Stomach smooth muscle (tissue), 2 donors: ENCODE results near the gene GALNT18.

Experiments
- H3K27ac ChIP-seq: one replicate; pipeline ENCODE4 v1.7.0; 2013; ENCODE audit warnings: mild to moderate bottlenecking, low read length, inconsistent platforms
- H3K27me3 ChIP-seq, 2 donors: one replicate each; pipeline ENCODE4 v1.7.0; 2013; ENCODE audit warnings: low read length in 2 of 2; ENCODE audit not compliant: insufficient read depth in 2 of 2, control insufficient read depth in 1 of 2
- H3K36me3 ChIP-seq, 2 donors: one replicate each; pipeline ENCODE4 v1.7.0; 2013; ENCODE audit warnings: low read length in 2 of 2; ENCODE audit not compliant: control insufficient read depth in 2 of 2, insufficient read depth in 2 of 2
- H3K4me1 ChIP-seq: one replicate; pipeline ENCODE4 v1.7.0; 2013; ENCODE audit warnings: low read length; ENCODE audit not compliant: control insufficient read depth, insufficient read depth
- H3K4me3 ChIP-seq, 2 donors: one replicate each; pipeline ENCODE4 v1.7.0; 2013; ENCODE audit warnings: low read length in 2 of 2
- H3K9ac ChIP-seq, 2 donors: one replicate each; pipeline ENCODE4 v1.7.0; 2013; ENCODE audit warnings: low read length in 2 of 2, mild to moderate bottlenecking in 1 of 2
- H3K9me3 ChIP-seq, 2 donors: one replicate each; pipeline ENCODE4 v1.7.0; 2013; ENCODE audit warnings: low read length in 2 of 2; ENCODE audit not compliant: control insufficient read depth in 2 of 2
- donor health status: healthy.
- donor health status: Pancreatic carcinoma.

GALNT18 gene

DNA sequence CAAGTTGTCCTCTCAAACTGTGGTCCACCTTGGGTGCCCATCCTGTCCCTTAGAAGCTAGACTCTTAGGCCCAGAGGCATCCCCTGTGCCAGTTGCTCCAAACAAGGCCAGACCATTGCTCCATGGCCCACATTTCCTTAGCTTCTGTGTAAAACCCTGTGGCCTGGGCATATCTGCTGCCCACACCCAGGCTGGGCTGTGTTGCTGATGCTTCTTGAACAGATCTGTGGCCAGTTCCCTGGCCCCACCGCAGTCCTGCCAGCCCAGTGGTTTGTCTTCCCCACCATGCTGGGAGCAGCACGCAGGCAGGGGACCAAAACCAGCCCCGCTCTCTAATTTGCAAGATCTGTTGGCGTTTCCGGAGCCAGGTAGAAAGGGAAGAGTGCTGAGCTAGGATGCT is 341.0 kb downstream of the GALNT18 start:
- Histone ChIP-seq H3K9ac (no peak overlapping the region), H3K4me1 (no peaks in the 10 kb centered on the region), H3K9me3 (no peaks in the 10 kb centered on the region), H3K27ac (no peak overlapping the region), H3K27me3 (no peaks in the 10 kb centered on the region), H3K4me3 (no peak overlapping the region), H3K36me3 (no peaks in the 10 kb centered on the region)

DNA sequence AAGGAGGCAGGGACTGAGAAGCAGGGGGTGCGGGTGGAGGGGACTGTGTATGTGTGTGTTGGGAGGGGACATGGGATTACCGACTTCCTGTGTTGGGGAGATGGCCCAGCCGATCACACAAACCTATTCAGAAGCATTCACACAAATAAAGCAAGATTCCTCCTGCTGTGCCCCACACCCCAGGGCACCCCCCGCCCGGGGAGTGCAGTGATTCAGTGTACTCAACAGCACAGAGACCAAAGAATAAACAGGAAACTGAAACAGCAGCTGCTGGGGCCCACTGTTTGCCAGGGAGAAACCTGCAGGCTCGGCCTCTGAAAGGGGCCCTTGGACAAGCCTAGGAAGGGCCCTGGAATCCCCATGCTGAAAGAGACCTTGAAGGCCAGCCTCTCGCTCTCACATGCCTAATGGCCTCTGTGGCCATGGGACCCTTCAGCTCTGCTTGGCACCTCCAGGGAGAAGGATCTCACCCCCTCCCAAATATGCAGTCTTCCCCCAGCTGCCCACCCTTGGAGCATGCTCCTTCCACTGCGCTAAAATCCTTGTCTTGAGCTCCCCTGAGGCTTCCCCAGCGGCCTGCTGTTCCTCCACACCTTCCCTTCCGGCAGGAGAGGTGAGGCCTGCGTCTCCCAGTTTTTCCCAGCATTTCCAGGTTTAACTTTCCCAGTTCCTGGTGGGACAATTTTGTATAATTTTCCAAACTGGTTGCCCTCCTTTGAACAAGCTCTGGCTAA is 341.7 kb downstream of the GALNT18 start:
- Histone ChIP-seq H3K27me3 (no peaks in the 10 kb centered on the region), H3K4me3 (no peak overlapping the region), H3K27ac (no peak overlapping the region), H3K9ac (no peak overlapping the region), H3K9me3 (no peaks in the 10 kb centered on the region), H3K4me1 (no peaks in the 10 kb centered on the region), H3K36me3 (no peaks in the 10 kb centered on the region)

- Histone ChIP-seq H3K4me3 (no peak overlapping the region), H3K9ac (no peak overlapping the region), H3K4me1 (no peaks in the 10 kb centered on the region)
Measured at GRCh38 chr11:11272254-11272653, 349.6 kb downstream of the GALNT18 start.

DNA sequence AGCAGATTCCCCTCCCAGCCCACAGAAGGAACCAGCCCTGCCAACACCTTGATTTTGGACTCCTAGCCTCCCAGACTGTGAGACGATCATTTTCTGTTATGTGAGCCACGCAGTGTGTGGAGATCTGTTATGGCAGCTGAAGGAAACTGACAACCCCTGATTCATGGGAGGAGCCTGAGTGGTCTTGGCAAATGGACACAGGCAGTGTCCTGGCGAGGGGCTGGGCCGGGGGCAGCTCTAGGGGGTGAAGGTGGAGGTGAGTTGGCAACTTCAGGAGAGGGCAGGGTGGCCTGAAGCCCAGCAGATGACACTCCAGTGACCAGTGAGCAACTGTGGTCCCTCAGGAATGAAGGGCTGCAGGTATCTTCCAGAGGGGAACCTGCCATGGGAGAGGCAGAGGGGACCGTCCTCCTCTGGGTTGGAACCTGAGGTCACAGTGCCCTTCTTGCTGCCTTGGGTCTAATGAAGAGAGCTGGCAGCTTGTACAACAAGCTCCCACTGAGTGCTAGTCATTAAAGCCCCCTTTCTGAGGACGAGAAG is 351.5 kb downstream of the GALNT18 start:
- Histone ChIP-seq H3K9ac (no peak overlapping the region), H3K36me3 (no peaks in the 10 kb centered on the region), H3K27me3 (no peaks in the 10 kb centered on the region), H3K4me1 (no peaks in the 10 kb centered on the region), H3K27ac (no peak overlapping the region), H3K9me3 (no peaks in the 10 kb centered on the region), H3K4me3 (no peak overlapping the region)

More at GRCh38 chr11:11272254-11272653, 349.6 kb downstream of the GALNT18 start:
- H3K27me3 ChIP-seq, result no peaks in the 10 kb centered on the region
- H3K36me3 ChIP-seq, result no peaks in the 10 kb centered on the region
- no peak overlapping the region for H3K27ac ChIP-seq
- no peaks in the 10 kb centered on the region for H3K9me3 ChIP-seq

DNA sequence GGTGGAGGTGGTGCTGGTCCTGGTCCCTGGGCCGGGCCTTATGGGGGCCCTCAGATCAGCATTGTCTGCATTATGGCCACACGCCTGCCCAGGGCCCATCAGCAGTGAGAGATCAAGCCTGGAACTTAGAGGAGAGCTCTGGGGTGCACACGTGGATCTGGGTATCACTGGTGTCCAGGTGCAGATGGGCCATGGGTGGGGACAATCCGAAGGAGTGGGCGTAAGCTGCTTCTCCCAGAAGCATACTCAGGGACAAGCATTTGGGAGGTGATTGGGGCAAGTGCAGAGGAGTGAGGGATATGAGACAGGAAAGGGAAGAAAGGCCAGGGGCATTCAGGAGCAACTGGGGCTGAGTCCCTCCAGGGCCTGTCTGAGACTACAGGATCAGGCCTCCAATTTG is 353.1 kb downstream of the GALNT18 start:
- Histone ChIP-seq H3K9me3 (no peaks in the 10 kb centered on the region), H3K4me1 (peaks cover under 1% of the 10 kb centered on the region), H3K4me3 (no peak overlapping the region), H3K27me3 (no peaks in the 10 kb centered on the region), H3K27ac (no peak overlapping the region), H3K36me3 (no peaks in the 10 kb centered on the region), H3K9ac (no peak overlapping the region)

GRCh38 chr11:11268119-11268518 is 353.7 kb downstream of the GALNT18 start:
- Histone ChIP-seq H3K9me3 (no peaks in the 10 kb centered on the region), H3K4me3 (no peak overlapping the region), H3K4me1 (peaks cover 4% of the 10 kb centered on the region), H3K27me3 (no peaks in the 10 kb centered on the region), H3K9ac (no peak overlapping the region), H3K27ac (no peak overlapping the region), H3K36me3 (no peaks in the 10 kb centered on the region)

DNA sequence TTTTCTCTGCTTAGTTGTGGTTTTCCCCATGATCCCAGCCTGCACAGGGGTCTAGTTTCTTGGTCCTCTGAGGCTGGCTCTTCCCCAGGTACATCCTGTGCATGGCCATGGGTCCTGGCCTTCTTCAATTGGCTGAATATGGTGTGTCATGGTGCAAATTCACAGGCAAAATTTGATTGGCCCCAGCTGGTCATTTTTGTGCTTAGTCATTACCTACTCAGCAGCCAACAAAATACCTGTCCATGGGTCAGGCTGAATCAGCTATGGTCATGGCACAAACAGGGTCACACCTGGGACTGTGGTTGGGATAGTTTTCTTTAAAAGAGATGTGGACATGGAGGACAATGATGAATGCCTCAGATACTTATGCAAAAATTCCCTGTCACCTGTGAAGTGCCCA is 354.5 kb downstream of the GALNT18 start:
- H3K4me3 ChIP-seq, result no peak overlapping the region
- peaks cover 4% of the 10 kb centered on the region for H3K4me1 ChIP-seq
- H3K27me3 ChIP-seq, result no peaks in the 10 kb centered on the region
- H3K36me3 ChIP-seq, result no peaks in the 10 kb centered on the region
- H3K9ac ChIP-seq, result no peak overlapping the region
- no peaks in the 10 kb centered on the region for H3K9me3 ChIP-seq
- H3K27ac ChIP-seq, result no peak overlapping the region

GRCh38 chr11:11265994-11266606 is 355.7 kb downstream of the GALNT18 start:
- H3K9me3 ChIP-seq, result no peaks in the 10 kb centered on the region
- no peaks in the 10 kb centered on the region for H3K27me3 ChIP-seq
- no peak overlapping the region for H3K4me3 ChIP-seq
- no peak overlapping the region for H3K9ac ChIP-seq
- no peak overlapping the region for H3K27ac ChIP-seq
- no peaks in the 10 kb centered on the region for H3K36me3 ChIP-seq
- peaks cover 4% of the 10 kb centered on the region for H3K4me1 ChIP-seq

- Histone ChIP-seq H3K9me3 (no peaks in the 10 kb centered on the region), H3K4me1 (peaks cover 4% of the 10 kb centered on the region), H3K27ac (no peak overlapping the region), H3K9ac (no peak overlapping the region), H3K36me3 (no peaks in the 10 kb centered on the region), H3K4me3 (no peak overlapping the region), H3K27me3 (no peaks in the 10 kb centered on the region)
Measured at GRCh38 chr11:11265320-11265719, 356.5 kb downstream of the GALNT18 start.

- Histone ChIP-seq H3K27ac (no peak overlapping the region), H3K9ac (no peak overlapping the region), H3K4me1 (peaks cover 4% of the 10 kb centered on the region), H3K27me3 (no peaks in the 10 kb centered on the region), H3K36me3 (no peaks in the 10 kb centered on the region), H3K9me3 (no peaks in the 10 kb centered on the region), H3K4me3 (no peak overlapping the region)
Measured at GRCh38 chr11:11263238-11264005, 358.4 kb downstream of the GALNT18 start.
